LNCaP clone FGC (cell line): ENCODE measurements around the gene MORN4.
A peak's percentile ranks its signal among the peaks of the same experiment; 100 is the strongest.

ENCODE experiments used
- DNase-seq: peaks from one replicate; pipeline ENCODE4 v3.0.0-alpha.2; 2011; ENCODE audit warnings: low read depth
- H3K4me3 ChIP-seq: 2 replicates; pipeline ENCODE4 v1.5.1; 2011; ENCODE audit warnings: mild to moderate bottlenecking, low read depth, low read length, control low read depth
- CTCF ChIP-seq: IDR thresholded peaks from 2 replicates; pipeline ENCODE4 v1.5.1; 2012; ENCODE audit warnings: mild to moderate bottlenecking; ENCODE audit not compliant: control insufficient read depth, insufficient read depth; ENCODE audit errors: extremely low read depth

The MORN4 gene

DNA sequence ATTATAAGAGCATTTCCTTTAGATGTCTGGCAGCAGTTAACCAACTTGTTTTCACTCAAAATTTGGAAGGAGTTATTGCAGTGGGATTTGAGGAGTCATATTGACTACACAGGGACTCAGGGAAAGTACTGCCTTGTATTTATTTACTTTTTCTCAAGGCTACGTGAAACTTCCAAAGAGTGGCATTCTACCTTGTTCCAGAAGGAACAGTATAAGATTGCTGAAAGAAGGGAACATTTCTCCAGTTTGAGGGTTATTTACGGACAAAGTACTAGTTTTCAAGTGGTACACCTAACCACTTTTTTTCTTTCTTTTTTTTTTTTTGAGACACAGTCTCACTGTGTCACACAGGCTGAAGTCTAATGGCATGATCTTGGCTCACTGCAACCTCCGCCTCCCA is 5.1 kb downstream of the MORN4 start:
- DNase-seq: no peak
- TF ChIP-seq CTCF: no peak
- no peak overlapping the region for H3K4me3 ChIP-seq

DNA sequence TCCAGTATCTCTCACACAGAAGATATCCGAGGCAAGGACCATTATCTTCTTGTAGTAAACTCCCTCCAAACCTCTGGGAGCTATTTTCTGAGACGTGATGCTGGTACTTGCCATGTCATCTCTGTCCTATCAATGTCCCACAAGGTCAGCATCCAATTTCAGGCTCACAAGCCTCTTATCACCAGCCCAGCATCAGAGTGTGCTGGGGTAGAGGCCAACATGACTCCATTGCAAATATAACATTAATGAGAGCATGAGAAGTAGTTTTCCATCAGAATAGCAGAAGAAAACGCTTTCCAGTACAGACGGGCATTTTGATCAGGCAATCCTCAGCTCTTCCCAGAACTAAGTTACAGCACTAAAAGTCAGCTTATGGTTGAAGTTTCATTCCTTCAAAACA is 5.6 kb downstream of the MORN4 start:
- H3K4me3 ChIP-seq: no peak overlapping the region
- DNase-seq: no peak
- TF ChIP-seq CTCF: no peak

DNA sequence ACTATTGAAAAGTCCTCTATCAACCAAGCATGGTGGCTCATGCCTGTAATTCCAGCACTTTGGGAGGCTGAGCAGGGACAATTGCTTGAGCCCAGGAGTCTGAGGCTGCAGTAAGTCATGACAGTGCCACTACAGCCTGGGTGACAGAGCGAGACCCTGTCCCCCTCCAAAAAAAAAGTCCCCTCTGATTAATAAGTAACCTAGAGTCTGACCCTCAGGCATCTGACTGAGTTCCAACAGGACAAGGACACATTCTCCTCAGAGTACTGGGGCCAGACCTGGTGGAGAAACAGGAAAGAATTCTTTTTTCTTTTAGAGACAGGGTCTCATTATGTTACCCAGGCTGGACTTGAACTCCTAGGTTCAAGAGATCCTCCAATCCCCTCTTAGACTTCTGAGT is 10.0 kb downstream of the MORN4 start:
- no peak for DNase-seq
- no peak for TF ChIP-seq CTCF
- no peak overlapping the region for H3K4me3 ChIP-seq

GRCh38 chr10:97618733-97619132 is 14.6 kb downstream of the MORN4 start:
- TF ChIP-seq CTCF: no peak
- H3K4me3 ChIP-seq: no peak overlapping the region
- DNase-seq: no peak

DNA sequence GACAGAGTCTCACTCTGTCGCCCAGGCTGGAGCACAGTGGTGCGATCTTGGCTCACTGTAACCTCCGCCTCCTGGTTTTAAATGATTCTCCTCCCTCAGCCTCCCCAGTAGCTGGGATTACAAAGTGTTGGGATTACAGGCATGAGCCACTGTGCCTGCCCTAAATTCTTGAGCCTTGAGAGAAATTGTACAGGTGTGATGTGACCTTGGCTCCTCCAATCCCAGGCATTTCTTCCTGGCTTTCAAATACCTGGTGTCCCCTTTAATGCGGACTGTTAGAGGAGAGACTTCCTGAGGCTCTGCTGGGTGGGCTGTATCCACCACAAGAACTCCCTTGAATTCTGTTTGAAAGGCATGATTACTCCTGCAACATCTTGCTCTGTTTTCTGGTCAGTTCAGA is 15.0 kb downstream of the MORN4 start:
- DNase-seq: no peak
- TF ChIP-seq CTCF: no peak
- H3K4me3 ChIP-seq: no peak overlapping the region

GRCh38 chr10:97612386-97612785 is 20.9 kb downstream of the MORN4 start:
- TF ChIP-seq CTCF: peak; percentile 54
- no peak for DNase-seq
- H3K4me3 ChIP-seq: no peak overlapping the region

DNA sequence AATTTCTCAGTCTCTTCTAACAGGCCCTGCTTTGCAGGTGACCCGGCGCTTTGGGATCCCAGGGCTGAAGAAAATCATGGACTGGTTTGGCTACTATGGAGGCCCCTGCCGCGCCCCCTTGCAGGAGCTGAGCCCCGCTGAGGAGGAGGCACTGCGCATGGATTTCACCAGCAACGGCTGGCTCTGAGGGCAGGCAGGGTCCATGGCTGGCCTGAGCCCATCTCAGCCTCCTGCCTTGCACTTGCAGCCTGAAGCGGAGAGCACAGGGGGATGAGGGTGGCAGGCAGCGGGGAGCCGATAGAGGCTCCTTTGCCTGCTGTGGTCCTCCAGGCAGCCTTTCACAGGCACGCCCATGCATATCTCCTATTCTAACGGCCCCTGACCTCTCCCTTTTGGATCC is 21.8 kb downstream of the MORN4 start:
- H3K4me3 ChIP-seq: no peak overlapping the region
- no peak for DNase-seq
- no peak for TF ChIP-seq CTCF
